Panc1 (cell line): Measurements from ENCODE around the gene ZNF691. TPM values are rescaled to one million over a fixed set of nuclear protein-coding genes. Genes with fewer than 3 reads are reported as not detected.
A peak's percentile ranks its signal among the peaks of the same experiment; 100 is the strongest.

ENCODE experiments used
- ATAC-seq: fragments of 200-7000 bp; cut with Tn5 transposase; 2 replicates; pipeline ENCODE4 v1.9.1; 2020; ENCODE audit warnings: mild to moderate bottlenecking, moderate library complexity
- BruUV-seq: library from RNA; stranded (reverse); fragments of 400-500 nt; replicated peaks from 2 replicates; lab custom pipeline; 2021; lab: Mats Ljungman, UMichigan
- CTCF ChIA-PET: fragments of 300-600 bp; sonication (Branson Sonifier 250); formaldehyde crosslinking; loops from one replicate; lab custom pipeline; 2022; ENCODE audit warnings: antibody characterized with exemption; lab: Charles Lee
- POLR2A ChIA-PET: fragments of 300-600 bp; sonication (Branson Sonifier 250); formaldehyde crosslinking; loops from one replicate; lab custom pipeline; 2022; ENCODE audit warnings: antibody characterized with exemption; lab: Charles Lee
- DNase-seq: peaks from one replicate; pipeline ENCODE4 v3.0.0-alpha.2; 2010; ENCODE audit warnings: low read depth, low spot score
- H3K27ac ChIP-seq: 2 replicates; pipeline ENCODE4 v1.5.1; 2011; ENCODE audit warnings: mild to moderate bottlenecking, low read length, inconsistent platforms
- H3K27me3 ChIP-seq: fragments of 200-500 bp; sonication (Bioruptor generic); 2 replicates; pipeline ENCODE4 v1.6.0; 2014; ENCODE audit warnings: low read length, inconsistent platforms; ENCODE audit not compliant: control insufficient read depth, insufficient read depth
- H3K36me3 ChIP-seq: fragments of 200-500 bp; sonication (Bioruptor generic); 2 replicates; pipeline ENCODE4 v1.5.1; 2014; ENCODE audit warnings: inconsistent platforms, mild to moderate bottlenecking, low read length, moderate library complexity; ENCODE audit not compliant: control insufficient read depth, insufficient read depth
- H3K4me1 ChIP-seq: 2 replicates; pipeline ENCODE4 v1.5.1; 2011; ENCODE audit warnings: inconsistent platforms, mild to moderate bottlenecking, low read length, moderate library complexity; ENCODE audit not compliant: control insufficient read depth, insufficient read depth
- H3K4me3 ChIP-seq, 2 experiments: 2 replicates each; pipeline ENCODE4 v1.5.1; 2011 to 2012; ENCODE audit warnings: low read depth in 2 of 2, low read length in 2 of 2, mild to moderate bottlenecking in 2 of 2, inconsistent platforms in 1 of 2, moderate library complexity in 1 of 2
- H3K9me3 ChIP-seq: fragments of 200-500 bp; sonication (Bioruptor generic); 2 replicates; pipeline ENCODE4 v1.5.1; 2014; ENCODE audit warnings: low read depth, mild to moderate bottlenecking, inconsistent platforms, low read length, moderate library complexity; ENCODE audit not compliant: control insufficient read depth, insufficient read depth
- CTCF ChIP-seq: fragments of 450-650 bp; IDR thresholded peaks from 2 replicates; pipeline ENCODE4 v1.5.1; 2017; ENCODE audit warnings: mild to moderate bottlenecking
- POLR2AphosphoS5 ChIP-seq: IDR thresholded peaks from 2 replicates; pipeline ENCODE4 v1.6.1; 2012; ENCODE audit warnings: mild to moderate bottlenecking, low read depth, low read length, moderate library complexity
- REST ChIP-seq, 2 experiments: IDR thresholded peaks; 2 replicates each; pipeline ENCODE4 v1.6.1; 2011 to 2012; ENCODE audit warnings: low read depth in 2 of 2, control low read depth in 1 of 2, low read length in 1 of 2, mild to moderate bottlenecking in 1 of 2, moderate library complexity in 1 of 2; ENCODE audit not compliant: insufficient read depth in 1 of 2
- SIN3A ChIP-seq: IDR thresholded peaks from 2 replicates; pipeline ENCODE4 v1.6.1; 2012; ENCODE audit warnings: low read depth, mild to moderate bottlenecking, low read length, moderate library complexity, borderline replicate concordance; ENCODE audit not compliant: insufficient read depth
- TCF7L2 ChIP-seq: IDR thresholded peaks from 2 replicates; pipeline ENCODE4 v1.6.1; 2011; ENCODE audit warnings: mild to moderate bottlenecking, low read depth, low read length, inconsistent platforms
- in situ Hi-C: cut with HindIII; loops from 2 replicates; pipeline ENCODE4 v1.10.0; 2016; ENCODE audit warnings: low sequenced_read_pairs, low pct_unique_long_range_greater_than_20kb
- intact Hi-C: fragments of 100-400 bp; cut with micrococcal nuclease; formaldehyde crosslinking; loops from one replicate; pipeline ENCODE4 v1.10.0; 2022; ENCODE audit not compliant: unreplicated experiment
- total RNA-seq: library from RNA; stranded (reverse); gene quantifications from one replicate; pipeline ENCODE4 v1.2.1, GENCODE V29; 2021; ENCODE audit not compliant: unreplicated experiment

The ZNF691 gene
- total RNA-seq, 1 experiment from 2014 or later: 9.9 TPM

GRCh38 chr1:42815941-42816584 lies 30.4 kb upstream of the ZNF691 start:
- H3K4me1 ChIP-seq: peaks cover 15% of the 10 kb centered on the region
- H3K27me3 ChIP-seq: no peaks in the 10 kb centered on the region
- no peak for TF ChIP-seq POLR2AphosphoS5
- TF ChIP-seq REST (IDR thresholded peaks at IDR 0.05; ENCODE audit: insufficient read depth in 1 of 2, low read depth in 2 of 2, low read length in 1 of 2): no peak
- no peak for TF ChIP-seq CTCF
- TF ChIP-seq SIN3A: no peak
- TF ChIP-seq TCF7L2: no peak
- H3K9me3 ChIP-seq: no peaks in the 10 kb centered on the region
- ChIA-PET CTCF (interaction anchor here (0.6 to 1.0 kb wide), 2 partner anchors 9 to 258 kb away, joined by 4 to 6 read pairs; no protein-coding TSS in a partner anchor), POLR2A (no interaction called here)
- intact Hi-C loops (no loop called here), in situ Hi-C loops (no loop called here)
- TSS peak; percentile 86 for BruUV-seq
- peak overlapping the region; percentile 63 to 71 for H3K4me3 ChIP-seq
- H3K36me3 ChIP-seq: no peaks in the 10 kb centered on the region; the same call in 1 of the 2 replicates
- peak; percentile 18 for DNase-seq
- peak overlapping the region; percentile 87 for H3K27ac ChIP-seq
- ATAC-seq: peak; percentile 12; the same call in 1 of the 2 replicates

GRCh38 chr1:42816585-42817439 lies 29.6 kb upstream of the ZNF691 start, which contains the start of the genes ERMAP and SVBP:
TSS of gene ERMAP (plus strand) at chr1:42817122. CDS start at chr1:42830449, 13,327 bp downstream.
TSS of gene SVBP (minus strand) at chr1:42817397. CDS start at chr1:42816544, 853 bp downstream.
- TF ChIP-seq SIN3A (peak; percentile 58; the same call in 1 of the 2 replicates), POLR2AphosphoS5 (peak; percentile 85), TCF7L2 (no peak), CTCF (no peak), REST (IDR thresholded peaks at IDR 0.05; ENCODE audit: insufficient read depth in 1 of 2, low read depth in 2 of 2, low read length in 1 of 2) (no peak)
- H3K9me3 ChIP-seq: no peaks in the 10 kb centered on the region
- ChIA-PET POLR2A (interaction anchor here (0.6 kb wide), 2 partner anchors 19 to 1997 kb away, joined by 3 to 5 read pairs; no protein-coding TSS in a partner anchor), CTCF (interaction anchor here (0.5 to 1.0 kb wide), 3 partner anchors 10 to 257 kb away, joined by 4 to 6 read pairs (median 5); no protein-coding TSS in a partner anchor)
- peak within 1 kb of the TSS; percentile 91 for H3K27ac ChIP-seq
- no peaks in the 10 kb centered on the region; the same call in 1 of the 2 replicates for H3K36me3 ChIP-seq
- H3K4me3 ChIP-seq: peak within 1 kb of the TSS; percentile 63 to 71
- BruUV-seq: no TSS peak
- in situ Hi-C loops: no loop called here
- H3K27me3 ChIP-seq: no peaks in the 10 kb centered on the region
- peak; percentile 98 for ATAC-seq
- intact Hi-C loops: no loop called here
- peak; percentile 15 for DNase-seq
- peaks cover 15% of the 10 kb centered on the region for H3K4me1 ChIP-seq
